ENCODE results near the gene XRCC6.
"Not testable (repeated sequence)": the region's sequence is repeated elsewhere in the genome, so short reads cannot be mapped to it uniquely, and the experiment has no call there.

Gene XRCC6

GRCh38 chr22:41621911-41622179 is 750 bp downstream of the XRCC6 start:
- DNase-seq (ENCODE audit: low spot score in 2 of 2) (no peak), ATAC-seq (no peak)
- Mint-ChIP-seq H3K9me3 (no peaks in the 10 kb centered on the region), H3K27ac (peak overlapping the region; percentile 99), H3K4me3 (peak overlapping the region; percentile 99), H3K4me1 (peaks cover 44% of the 10 kb centered on the region), H3K36me3 (peaks cover 94% of the 10 kb centered on the region)

- DNase-seq (ENCODE audit: low spot score in 2 of 2) (no peak), ATAC-seq (no peak)
- H3K9me3 Mint-ChIP-seq: no peaks in the 10 kb centered on the region
- H3K4me1 Mint-ChIP-seq: peaks cover 27% of the 10 kb centered on the region
- H3K4me3 Mint-ChIP-seq: no peak overlapping the region
- no peak overlapping the region for H3K27ac Mint-ChIP-seq
- peaks cover 100% of the 10 kb centered on the region for H3K36me3 Mint-ChIP-seq
These were observed 4.5 kb downstream of the XRCC6 start for GRCh38 chr22:41625577-41625976.

DNA sequence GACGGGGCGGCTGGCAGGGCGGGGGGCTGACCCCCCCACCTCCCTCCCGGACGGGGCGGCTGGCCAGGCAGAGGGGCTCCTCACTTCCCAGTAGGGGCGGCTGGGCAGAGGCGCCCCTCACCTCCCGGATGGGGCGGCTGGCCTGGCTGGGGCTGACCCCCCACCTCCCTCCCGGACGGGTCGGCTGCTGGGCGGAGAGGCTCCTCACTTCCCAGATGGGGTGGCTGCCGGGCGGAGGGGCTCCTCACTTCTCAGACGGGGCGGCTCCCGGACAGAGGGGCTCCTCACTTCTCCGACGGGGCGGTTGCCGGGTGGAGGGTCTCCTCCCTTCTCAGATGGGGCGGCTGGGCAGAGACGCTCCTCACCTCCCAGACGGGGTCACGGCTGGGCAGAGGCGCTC is 10.0 kb downstream of the XRCC6 start:
- Mint-ChIP-seq H3K4me1 (peaks cover 13% of the 10 kb centered on the region), H3K36me3 (peaks cover 97% of the 10 kb centered on the region)
- not testable (repeated sequence) for H3K4me3 Mint-ChIP-seq; H3K9me3 Mint-ChIP-seq; ATAC-seq; H3K27ac Mint-ChIP-seq; DNase-seq (ENCODE audit: low spot score in 2 of 2)

- H3K4me1 Mint-ChIP-seq: peaks cover 13% of the 10 kb centered on the region
These were observed 10.5 kb downstream of the XRCC6 start for GRCh38 chr22:41631615-41632014.

GRCh38 chr22:41634610-41635009 is 13.5 kb downstream of the XRCC6 start:
- not testable (repeated sequence) for DNase-seq (ENCODE audit: low spot score in 2 of 2); ATAC-seq; H3K4me1 Mint-ChIP-seq; H3K9me3 Mint-ChIP-seq; H3K4me3 Mint-ChIP-seq
- H3K36me3 Mint-ChIP-seq: peaks cover 97% of the 10 kb centered on the region
- peak overlapping the region; percentile 60 for H3K27ac Mint-ChIP-seq

More at GRCh38 chr22:41631615-41632014, 10.5 kb downstream of the XRCC6 start:
- not testable (repeated sequence) for H3K4me3 Mint-ChIP-seq; H3K9me3 Mint-ChIP-seq; H3K27ac Mint-ChIP-seq; ATAC-seq; DNase-seq (ENCODE audit: low spot score in 2 of 2)
- peaks cover 97% of the 10 kb centered on the region for H3K36me3 Mint-ChIP-seq

DNA sequence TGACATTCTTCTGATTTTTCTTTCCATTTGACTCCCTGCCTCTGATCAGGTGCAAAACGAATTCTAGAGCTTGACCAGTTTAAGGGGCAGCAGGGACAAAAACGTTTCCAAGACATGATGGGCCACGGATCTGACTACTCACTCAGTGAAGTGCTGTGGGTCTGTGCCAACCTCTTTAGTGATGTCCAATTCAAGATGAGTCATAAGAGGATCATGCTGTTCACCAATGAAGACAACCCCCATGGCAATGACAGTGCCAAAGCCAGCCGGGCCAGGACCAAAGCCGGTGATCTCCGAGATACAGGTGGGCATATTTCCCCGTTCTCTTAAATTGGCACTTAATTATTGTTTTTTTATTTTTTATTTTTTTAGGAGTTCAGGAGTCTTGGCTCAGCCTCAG is 15.4 kb downstream of the XRCC6 start:
- Mint-ChIP-seq H3K36me3 (peaks cover 100% of the 10 kb centered on the region), H3K4me3 (no peak overlapping the region), H3K4me1 (peaks cover 6% of the 10 kb centered on the region), H3K9me3 (no peaks in the 10 kb centered on the region), H3K27ac (no peak overlapping the region)
- DNase-seq (ENCODE audit: low spot score in 2 of 2) (no peak), ATAC-seq (no peak)

DNA sequence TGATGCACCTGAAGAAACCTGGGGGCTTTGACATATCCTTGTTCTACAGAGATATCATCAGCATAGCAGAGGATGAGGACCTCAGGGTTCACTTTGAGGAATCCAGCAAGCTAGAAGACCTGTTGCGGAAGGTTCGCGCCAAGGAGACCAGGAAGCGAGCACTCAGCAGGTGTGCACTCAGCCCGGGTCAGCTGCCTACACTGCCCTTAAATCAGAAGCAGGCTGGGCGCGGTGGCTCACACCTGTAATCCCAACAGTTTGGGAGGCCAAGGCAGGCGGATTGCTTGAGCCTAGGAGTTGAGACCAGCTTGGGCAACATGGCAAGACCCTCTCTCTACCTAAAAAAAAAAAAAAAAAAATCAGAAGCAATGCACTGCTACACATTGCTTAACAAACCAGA is 16.5 kb downstream of the XRCC6 start:
- H3K27ac Mint-ChIP-seq; H3K4me1 Mint-ChIP-seq; H3K4me3 Mint-ChIP-seq; ATAC-seq; H3K9me3 Mint-ChIP-seq; DNase-seq (ENCODE audit: low spot score in 2 of 2): not testable (repeated sequence)
- peaks cover 100% of the 10 kb centered on the region for H3K36me3 Mint-ChIP-seq

DNA sequence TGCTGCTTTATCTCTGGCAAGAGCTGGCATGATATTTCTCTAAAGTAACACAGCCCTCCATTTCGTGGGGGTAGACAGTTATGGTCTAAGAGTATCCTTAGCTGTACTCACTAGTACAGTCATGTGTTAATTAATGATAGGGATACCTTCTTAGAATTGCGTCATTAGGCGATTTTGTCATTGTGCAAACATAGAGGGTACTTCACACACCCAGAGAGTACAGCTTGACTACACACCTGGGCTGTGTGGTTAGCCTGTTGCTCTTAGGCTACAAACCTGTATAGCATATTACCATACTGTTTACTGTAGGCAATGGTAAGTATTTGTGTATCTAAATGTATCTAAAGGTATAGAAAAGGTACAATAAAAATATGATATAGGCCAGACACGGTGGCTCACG is 17.0 kb downstream of the XRCC6 start:
- ATAC-seq: no peak
- H3K36me3 Mint-ChIP-seq: peaks cover 100% of the 10 kb centered on the region
- H3K27ac Mint-ChIP-seq: no peak overlapping the region
- no peaks in the 10 kb centered on the region for H3K9me3 Mint-ChIP-seq
- peaks cover 6% of the 10 kb centered on the region for H3K4me1 Mint-ChIP-seq
- H3K4me3 Mint-ChIP-seq: no peak overlapping the region
- DNase-seq (ENCODE audit: low spot score in 2 of 2): no peak

DNA sequence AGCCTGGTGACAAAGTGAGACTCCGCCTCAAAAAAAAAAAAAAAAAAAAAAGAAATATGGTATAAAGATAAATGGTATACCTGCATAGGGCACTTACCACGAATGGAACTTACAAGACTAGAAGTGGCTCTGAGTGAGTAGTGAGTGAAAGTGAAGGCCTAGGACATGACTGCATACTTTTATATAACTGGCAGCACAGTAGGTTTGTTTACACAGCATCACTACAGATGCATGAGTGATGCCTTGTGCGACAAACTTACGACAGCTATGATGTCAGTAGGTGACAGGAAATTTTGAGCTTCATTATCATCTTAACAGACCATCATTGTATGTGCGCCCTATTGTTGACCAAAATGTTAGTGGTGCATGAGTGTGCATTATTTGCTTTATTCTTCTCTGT is 17.7 kb downstream of the XRCC6 start:
- no peaks in the 10 kb centered on the region for H3K9me3 Mint-ChIP-seq
- no peak for DNase-seq (ENCODE audit: low spot score in 2 of 2)
- H3K4me1 Mint-ChIP-seq: peaks cover 6% of the 10 kb centered on the region
- no peak overlapping the region for H3K27ac Mint-ChIP-seq
- peaks cover 100% of the 10 kb centered on the region for H3K36me3 Mint-ChIP-seq
- H3K4me3 Mint-ChIP-seq: no peak overlapping the region
- no peak for ATAC-seq

GRCh38 chr22:41641854-41642253 is 20.8 kb downstream of the XRCC6 start:
- Mint-ChIP-seq H3K36me3 (peaks cover 100% of the 10 kb centered on the region), H3K4me1 (no peaks in the 10 kb centered on the region), H3K27ac (peak overlapping the region; percentile 16), H3K4me3 (no peak overlapping the region), H3K9me3 (no peaks in the 10 kb centered on the region)
- ATAC-seq (no peak), DNase-seq (ENCODE audit: low spot score in 2 of 2) (no peak)

DNA sequence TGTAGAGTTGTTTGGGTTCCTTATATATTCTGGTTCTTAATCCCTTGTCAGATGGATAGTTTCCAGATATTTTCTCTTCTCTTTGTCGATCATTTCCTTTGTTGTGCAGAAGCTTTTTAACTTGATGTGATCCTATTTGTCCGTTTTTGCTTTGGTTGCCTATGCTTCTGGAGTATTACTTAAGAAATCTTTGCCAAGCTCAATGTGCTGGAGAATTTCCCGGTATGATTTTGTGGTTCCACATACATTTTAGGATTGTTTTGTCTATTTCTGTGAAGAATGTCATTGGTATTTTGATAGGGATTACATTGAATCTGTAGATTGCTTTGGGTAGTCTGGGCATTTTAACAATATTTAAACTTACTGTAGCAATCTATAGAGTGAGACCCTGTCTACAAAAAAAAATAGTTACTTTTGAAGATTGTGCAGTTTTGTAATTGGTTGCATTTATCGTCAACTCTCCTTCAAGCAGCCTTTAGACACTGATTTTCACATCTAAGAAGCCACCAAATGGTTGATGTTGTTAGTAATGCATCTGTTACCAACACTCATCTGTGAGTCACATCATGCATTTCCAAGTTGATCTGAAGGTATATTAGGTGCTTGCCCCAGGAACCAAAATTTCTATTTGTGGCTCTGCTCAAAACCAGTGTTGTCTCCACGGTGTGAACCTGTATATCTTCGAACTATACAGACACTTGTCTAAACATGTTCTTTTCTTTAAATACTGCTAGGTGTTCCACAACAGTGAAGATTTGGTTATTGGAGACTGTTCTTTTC is 21.4 kb downstream of the XRCC6 start:
- Mint-ChIP-seq H3K4me3 (no peak overlapping the region), H3K36me3 (peaks cover 100% of the 10 kb centered on the region)
- ATAC-seq: no peak

DNA sequence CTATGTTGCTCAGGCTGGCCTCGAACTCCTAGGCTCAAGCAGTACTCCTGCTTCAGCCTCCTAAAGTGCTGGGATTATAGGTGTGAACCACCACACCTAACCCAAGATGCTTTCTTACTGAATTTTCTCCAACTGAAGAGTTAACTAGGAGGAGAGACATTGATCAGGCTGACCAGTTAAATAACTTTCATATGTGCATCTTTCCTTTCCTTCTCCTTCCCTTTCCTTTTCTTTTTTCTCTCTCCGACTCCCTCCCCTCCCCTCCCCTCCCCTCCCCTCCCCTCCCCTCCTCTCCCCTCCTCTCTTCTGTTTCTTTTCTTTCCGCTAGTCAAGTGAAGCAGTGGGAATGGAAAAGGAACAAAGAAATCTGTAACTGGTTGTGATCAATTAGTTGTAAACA is 26.7 kb downstream of the XRCC6 start:
- ATAC-seq (no peak), DNase-seq (ENCODE audit: low spot score in 2 of 2) (no peak)
- no peak overlapping the region for H3K4me3 Mint-ChIP-seq
- no peak overlapping the region for H3K27ac Mint-ChIP-seq
- H3K9me3 Mint-ChIP-seq: no peaks in the 10 kb centered on the region
- H3K36me3 Mint-ChIP-seq: peaks cover 100% of the 10 kb centered on the region
- no peaks in the 10 kb centered on the region for H3K4me1 Mint-ChIP-seq

More for the DNA sequence above, 21.4 kb downstream of the XRCC6 start:
- no peaks in the 10 kb centered on the region for H3K4me1 Mint-ChIP-seq
- no peak overlapping the region for H3K27ac Mint-ChIP-seq
- no peaks in the 10 kb centered on the region for H3K9me3 Mint-ChIP-seq
- no peak for DNase-seq (ENCODE audit: low spot score in 2 of 2)

- no peak for ATAC-seq
- Mint-ChIP-seq H3K4me1 (no peaks in the 10 kb centered on the region), H3K4me3 (no peak overlapping the region), H3K9me3 (no peaks in the 10 kb centered on the region), H3K27ac (no peak overlapping the region), H3K36me3 (peaks cover 100% of the 10 kb centered on the region)
- no peak for DNase-seq (ENCODE audit: low spot score in 2 of 2)
These were observed 27.3 kb downstream of the XRCC6 start for GRCh38 chr22:41648432-41648831.

GRCh38 chr22:41650229-41650628 is 29.1 kb downstream of the XRCC6 start:
- ATAC-seq (no peak), DNase-seq (ENCODE audit: low spot score in 2 of 2) (no peak)
- no peak overlapping the region for H3K27ac Mint-ChIP-seq
- no peaks in the 10 kb centered on the region for H3K4me1 Mint-ChIP-seq
- no peak overlapping the region for H3K4me3 Mint-ChIP-seq
- peaks cover 100% of the 10 kb centered on the region for H3K36me3 Mint-ChIP-seq
- no peaks in the 10 kb centered on the region for H3K9me3 Mint-ChIP-seq

GRCh38 chr22:41650821-41651220 is 29.7 kb downstream of the XRCC6 start:
- Mint-ChIP-seq H3K27ac (no peak overlapping the region), H3K4me1 (no peaks in the 10 kb centered on the region), H3K36me3 (peaks cover 100% of the 10 kb centered on the region), H3K9me3 (no peaks in the 10 kb centered on the region), H3K4me3 (no peak overlapping the region)
- no peak for ATAC-seq
- DNase-seq (ENCODE audit: low spot score in 2 of 2): no peak

DNA sequence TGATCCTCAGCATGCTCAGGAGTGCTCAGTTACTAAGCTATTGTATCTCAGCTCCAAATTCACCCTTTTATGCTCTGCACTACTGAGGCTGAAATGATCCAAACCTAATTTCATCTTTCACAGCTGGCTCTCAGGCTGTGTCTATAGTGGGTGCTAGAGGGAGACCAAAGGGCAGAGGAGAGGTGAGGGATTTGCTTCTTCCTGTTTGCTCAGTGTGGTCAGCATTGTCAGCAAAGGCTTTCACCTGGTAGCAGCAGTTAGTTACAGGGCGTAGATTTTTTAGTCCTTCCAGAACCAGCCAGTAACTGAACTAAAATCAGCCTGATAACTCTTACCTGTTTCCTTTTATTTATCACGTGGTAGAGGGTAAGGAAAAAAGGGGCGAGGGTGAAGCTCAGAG is 33.2 kb downstream of the XRCC6 start:
- no peaks in the 10 kb centered on the region for H3K9me3 Mint-ChIP-seq
- DNase-seq (ENCODE audit: low spot score in 2 of 2): no peak
- no peak for ATAC-seq
- no peak overlapping the region for H3K4me3 Mint-ChIP-seq
- no peak overlapping the region for H3K27ac Mint-ChIP-seq
- no peaks in the 10 kb centered on the region for H3K4me1 Mint-ChIP-seq
- peaks cover 100% of the 10 kb centered on the region for H3K36me3 Mint-ChIP-seq

GRCh38 chr22:41656556-41656955 is 35.5 kb downstream of the XRCC6 start:
- Mint-ChIP-seq H3K4me1 (peaks cover 7% of the 10 kb centered on the region), H3K4me3 (no peak overlapping the region), H3K9me3 (no peaks in the 10 kb centered on the region), H3K36me3 (peaks cover 100% of the 10 kb centered on the region), H3K27ac (peak overlapping the region; percentile 10)
- DNase-seq (ENCODE audit: low spot score in 2 of 2): no peak
- ATAC-seq: no peak
